ACHN (cell line): ENCODE measurements around the gene PDXK.

Experiments
- DNase-seq: peaks from one replicate; pipeline ENCODE4 v3.0.0-alpha.2; 2015
- in situ Hi-C: cut with HindIII; loops from 2 replicates; pipeline ENCODE4 v1.10.0; 2017; ENCODE audit warnings: low sequenced_read_pairs, low pct_ligation_motif_present, low pct_unique_long_range_greater_than_20kb

The PDXK gene

GRCh38 chr21:43736224-43736883 is 17.4 kb downstream of the PDXK start:
- in situ Hi-C loops, result no loop called here
- DNase-seq, result no peak

GRCh38 chr21:43737158-43737950 is 18.4 kb downstream of the PDXK start:
- DNase-seq, result no peak
- in situ Hi-C loops, result no loop called here

- in situ Hi-C loops, result no loop called here
- peak; percentile 35 for DNase-seq
Measured at GRCh38 chr21:43739621-43740435, 20.9 kb downstream of the PDXK start.

- DNase-seq, result peak; percentile 33
- in situ Hi-C loops, result no loop called here
Measured at GRCh38 chr21:43740497-43741156, 21.7 kb downstream of the PDXK start.

GRCh38 chr21:43741423-43742096 is 22.6 kb downstream of the PDXK start:
- in situ Hi-C loops, result no loop called here
- no peak for DNase-seq

- DNase-seq, result no peak
- in situ Hi-C loops, result no loop called here
Measured at GRCh38 chr21:43743947-43744346, 25.0 kb downstream of the PDXK start.

- in situ Hi-C loops, result no loop called here
- no peak for DNase-seq
Measured at GRCh38 chr21:43744725-43745124, 25.8 kb downstream of the PDXK start.

GRCh38 chr21:43745772-43746517 is 27.0 kb downstream of the PDXK start:
- in situ Hi-C loops, result no loop called here
- DNase-seq, result no peak

GRCh38 chr21:43748622-43749021 is 29.7 kb downstream of the PDXK start:
- in situ Hi-C loops, result no loop called here
- DNase-seq, result no peak

GRCh38 chr21:43749651-43750262 is 30.8 kb downstream of the PDXK start:
- in situ Hi-C loops, result no loop called here
- no peak for DNase-seq

- in situ Hi-C loops, result no loop called here
Measured at GRCh38 chr21:43750339-43751033, 31.6 kb downstream of the PDXK start.

GRCh38 chr21:43751955-43752591 is 33.1 kb downstream of the PDXK start:
- no peak for DNase-seq
- in situ Hi-C loops, result no loop called here

More at GRCh38 chr21:43750339-43751033, 31.6 kb downstream of the PDXK start:
- DNase-seq, result no peak

- in situ Hi-C loops, result no loop called here
- no peak for DNase-seq
Measured at GRCh38 chr21:43752758-43753438, 34.0 kb downstream of the PDXK start.

GRCh38 chr21:43753439-43753799 is 34.5 kb downstream of the PDXK start:
- in situ Hi-C loops, result no loop called here
- no peak for DNase-seq

- in situ Hi-C loops, result no loop called here
- no peak for DNase-seq
Measured at GRCh38 chr21:43754948-43755781, 36.2 kb downstream of the PDXK start.
